ENCODE data around the gene SRCAP.

Gene SRCAP

DNA sequence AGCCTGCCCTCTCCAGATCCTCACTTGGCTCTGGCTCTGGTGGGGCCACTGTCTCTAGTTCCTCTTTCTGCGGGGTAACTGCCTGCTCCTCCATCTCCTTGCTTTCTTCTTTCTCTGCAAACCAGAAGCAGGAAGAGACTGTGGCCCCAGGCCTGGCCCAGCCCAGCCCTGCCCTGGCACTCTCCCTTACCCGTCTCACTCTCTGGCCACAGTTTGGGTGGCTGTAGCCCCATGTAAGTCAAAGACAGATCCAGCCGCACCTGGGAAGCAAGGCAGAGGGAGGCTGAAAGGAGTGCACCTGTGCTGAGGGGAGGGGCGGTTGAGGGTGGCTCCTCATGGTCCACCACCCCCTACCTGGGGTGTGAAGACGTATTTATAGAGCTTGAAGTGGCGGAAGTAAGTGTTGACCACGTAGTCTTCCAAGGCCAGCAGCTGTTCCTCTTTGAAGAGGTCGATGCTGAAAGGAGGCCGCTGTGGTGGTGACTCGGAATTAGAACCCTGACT, 60.1 kb downstream of the SRCAP start:
- DNase-seq (ENCODE audit: low read depth) = no peak

GRCh38 chr16:30760001-30760559, 61.1 kb downstream of the SRCAP start:
- no peak for DNase-seq (ENCODE audit: low read depth)

- no peak for DNase-seq (ENCODE audit: low read depth)
Observed at GRCh38 chr16:30760577-30761426, 61.8 kb downstream of the SRCAP start.

- no peak for DNase-seq (ENCODE audit: low read depth)
Observed at GRCh38 chr16:30761427-30761927, 62.5 kb downstream of the SRCAP start.

DNA sequence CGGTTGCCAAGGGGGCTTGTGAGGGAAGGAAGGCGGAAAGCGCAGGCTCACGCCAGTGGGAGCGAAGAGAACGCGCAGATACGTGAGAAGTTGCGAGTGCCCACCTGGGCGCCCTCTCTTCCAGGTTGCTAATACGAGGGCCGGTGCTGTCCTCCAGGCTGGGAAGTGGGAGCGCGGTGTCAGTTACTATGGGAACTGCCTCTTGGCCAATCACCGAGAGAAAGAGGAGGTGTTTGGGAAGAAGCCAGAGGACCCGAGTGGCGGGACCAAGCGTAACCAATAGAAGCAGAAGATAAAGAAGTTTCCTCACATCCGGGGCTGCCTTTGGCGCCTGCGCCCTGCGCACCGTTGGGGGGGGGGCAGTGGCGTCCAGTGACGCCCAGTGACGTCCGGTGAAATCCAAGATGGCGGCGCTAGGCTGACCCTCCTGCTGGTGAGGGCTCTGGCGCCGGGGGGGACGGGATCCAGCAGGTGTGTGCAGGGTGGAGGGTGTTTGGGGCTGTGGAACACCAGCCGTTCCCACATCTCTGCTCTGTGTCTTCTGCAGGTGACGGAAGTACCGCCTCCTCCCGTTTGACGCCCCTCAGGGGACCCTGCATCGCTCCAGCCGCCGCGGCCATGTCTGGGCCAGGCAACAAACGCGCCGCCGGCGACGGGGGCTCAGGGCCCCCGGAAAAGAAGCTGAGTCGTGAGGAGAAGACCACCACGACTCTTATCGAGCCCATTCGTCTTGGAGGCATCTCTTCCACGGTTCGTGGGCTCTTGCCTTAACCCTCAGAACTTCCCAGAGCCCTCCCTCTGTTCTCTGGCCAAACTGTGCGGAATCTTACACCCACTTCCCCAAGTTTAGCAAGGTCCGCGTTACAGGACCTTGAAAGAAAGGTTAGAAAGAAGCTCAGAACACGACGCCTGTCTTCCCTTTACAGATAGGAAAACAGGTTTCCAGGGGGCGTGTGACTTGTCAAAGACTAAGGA, 63.2 kb downstream of the SRCAP start, which contains the start of the genes CFAP119 and RNF40:
CFAP119 (minus strand) TSS at position 135 of the 975 bp plus-strand sequence. CDS start 314 bp downstream, outside the sequence.
RNF40 (plus strand) TSS at position 395 of the 975 bp plus-strand sequence; CDS start at position 619, 224 bp downstream.
- peak; percentile 96 for DNase-seq (ENCODE audit: low read depth)

DNA sequence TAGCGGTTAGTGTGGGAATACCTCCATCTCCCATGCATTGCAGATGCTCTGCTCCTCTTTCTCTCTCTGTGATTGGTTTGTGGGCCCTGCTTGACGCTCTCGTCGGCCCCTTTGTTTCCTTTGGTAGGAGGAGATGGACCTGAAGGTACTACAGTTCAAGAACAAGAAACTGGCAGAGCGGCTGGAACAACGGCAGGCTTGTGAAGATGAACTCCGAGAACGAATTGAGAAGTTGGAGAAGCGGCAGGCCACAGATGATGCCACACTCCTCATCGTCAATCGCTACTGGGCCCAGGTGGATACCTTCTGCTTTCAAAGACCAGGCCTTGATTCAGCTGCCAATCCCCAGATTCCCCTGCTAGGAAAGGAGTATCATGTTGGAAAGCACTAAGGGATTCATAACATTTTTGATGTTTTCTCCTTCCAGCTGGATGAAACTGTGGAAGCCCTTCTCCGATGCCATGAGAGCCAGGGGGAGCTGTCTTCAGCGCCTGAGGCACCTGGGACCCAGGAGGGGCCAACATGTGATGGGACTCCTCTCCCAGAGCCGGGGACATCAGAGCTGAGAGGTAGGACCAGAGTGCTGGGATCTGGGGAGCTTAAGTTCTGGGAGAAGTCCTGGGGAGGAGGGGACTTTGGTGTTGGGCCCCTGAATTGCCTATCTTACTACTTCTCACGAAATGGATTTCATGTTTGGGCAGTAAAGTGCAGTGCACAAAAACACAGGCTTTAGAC, 64.2 kb downstream of the SRCAP start:
- no peak for DNase-seq (ENCODE audit: low read depth)

DNA sequence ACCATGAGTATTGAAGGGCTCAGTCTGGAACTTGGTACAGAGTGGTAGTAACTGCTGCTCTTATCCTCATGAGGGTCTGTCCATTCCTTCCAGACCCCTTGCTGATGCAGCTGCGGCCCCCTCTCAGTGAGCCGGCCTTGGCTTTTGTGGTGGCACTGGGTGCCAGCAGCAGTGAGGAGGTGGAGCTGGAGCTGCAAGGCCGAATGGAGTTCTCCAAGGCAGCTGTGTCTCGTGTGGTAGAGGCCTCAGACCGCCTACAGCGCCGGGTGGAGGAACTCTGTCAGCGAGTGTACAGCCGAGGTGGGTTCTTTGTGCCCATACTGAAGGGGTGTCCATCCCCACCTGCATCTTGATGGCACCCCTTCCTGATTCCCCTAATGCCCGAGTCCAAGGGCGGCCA, 65.1 kb downstream of the SRCAP start:
- DNase-seq (ENCODE audit: low read depth) = no peak

DNA sequence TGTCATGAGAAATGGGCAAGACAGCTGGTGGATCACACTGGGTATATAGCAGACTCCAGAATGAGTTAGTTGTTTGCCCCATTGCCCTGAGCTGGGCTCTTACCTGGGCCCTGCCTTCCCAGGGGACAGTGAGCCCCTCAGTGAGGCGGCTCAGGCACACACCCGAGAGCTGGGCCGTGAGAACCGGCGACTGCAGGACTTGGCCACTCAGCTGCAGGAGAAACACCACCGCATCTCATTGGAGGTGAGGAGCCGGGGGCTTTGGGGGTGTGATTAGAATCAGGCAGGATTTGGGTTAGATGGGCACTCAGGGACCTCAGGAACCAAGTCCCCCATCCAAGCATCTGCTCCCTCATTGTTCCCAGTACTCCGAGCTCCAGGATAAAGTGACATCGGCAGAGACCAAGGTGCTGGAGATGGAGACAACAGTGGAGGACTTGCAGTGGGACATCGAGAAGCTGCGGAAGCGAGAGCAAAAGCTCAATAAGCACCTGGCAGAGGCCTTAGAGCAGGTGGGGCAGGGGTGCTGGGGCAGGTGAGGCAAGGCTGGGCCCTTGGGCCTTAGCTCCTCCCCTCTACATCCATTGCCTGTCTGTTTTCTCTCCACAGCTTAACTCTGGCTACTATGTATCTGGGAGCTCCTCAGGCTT, 66.0 kb downstream of the SRCAP start:
- no peak for DNase-seq (ENCODE audit: low read depth)

- DNase-seq (ENCODE audit: low read depth) = no peak
Observed at GRCh38 chr16:30766206-30766932, 67.4 kb downstream of the SRCAP start.

DNA sequence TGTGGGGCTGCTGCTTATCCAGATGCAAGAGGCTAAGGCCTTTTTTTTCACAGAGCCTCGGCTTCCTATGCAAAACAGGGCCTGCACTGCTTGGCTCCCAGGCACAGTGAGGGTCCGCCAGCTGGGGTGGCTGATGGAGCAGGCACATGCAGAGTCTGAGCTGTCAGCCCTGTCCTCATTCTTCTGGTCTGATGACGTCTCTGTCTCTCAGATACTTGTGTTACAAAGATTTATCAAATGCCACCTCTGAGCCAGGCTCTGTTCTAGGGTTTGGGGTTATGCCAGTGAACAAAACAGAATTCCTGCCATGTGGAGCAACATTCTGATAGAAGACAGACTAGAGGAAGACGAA, 67.9 kb downstream of the SRCAP start:
- no peak for DNase-seq (ENCODE audit: low read depth)

DNA sequence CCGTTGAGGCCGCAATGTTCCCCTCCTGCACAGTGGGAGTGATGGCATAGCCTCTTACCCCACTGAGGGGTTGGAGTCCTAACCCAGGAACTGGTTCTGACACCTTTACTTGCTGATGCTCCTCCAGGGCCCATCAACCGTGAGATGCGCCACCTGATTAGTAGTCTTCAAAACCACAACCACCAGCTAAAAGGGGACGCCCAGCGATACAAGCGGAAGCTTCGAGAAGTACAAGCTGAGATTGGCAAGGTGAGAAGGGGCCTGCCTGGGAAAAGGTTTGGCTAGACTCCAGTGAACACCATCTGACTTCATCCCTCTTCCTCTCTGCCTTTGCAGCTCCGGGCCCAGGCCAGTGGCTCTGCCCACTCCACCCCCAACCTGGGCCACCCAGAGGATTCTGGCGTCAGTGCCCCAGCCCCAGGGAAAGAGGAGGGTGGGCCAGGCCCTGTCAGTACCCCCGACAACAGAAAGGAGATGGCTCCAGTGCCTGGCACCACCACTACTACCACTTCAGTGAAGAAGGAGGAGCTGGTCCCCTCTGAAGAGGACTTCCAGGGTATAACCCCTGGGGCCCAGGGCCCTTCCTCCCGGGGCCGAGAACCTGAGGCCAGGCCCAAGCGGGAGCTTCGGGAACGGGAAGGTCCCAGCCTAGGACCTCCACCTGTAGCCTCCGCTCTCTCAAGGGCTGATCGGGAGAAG, 68.9 kb downstream of the SRCAP start:
- DNase-seq (ENCODE audit: low read depth) = no peak

GRCh38 chr16:30768583-30769181, 69.7 kb downstream of the SRCAP start:
- DNase-seq (ENCODE audit: low read depth) = no peak

- no peak for DNase-seq (ENCODE audit: low read depth)
Observed at GRCh38 chr16:30769379-30770089, 70.6 kb downstream of the SRCAP start.

GRCh38 chr16:30771726-30772125, 72.8 kb downstream of the SRCAP start:
- DNase-seq (ENCODE audit: low read depth) = no peak

- no peak for DNase-seq (ENCODE audit: low read depth)
Observed at GRCh38 chr16:30773826-30774225, 74.9 kb downstream of the SRCAP start.

- DNase-seq (ENCODE audit: low read depth) = no peak
Observed at GRCh38 chr16:30774367-30775130, 75.6 kb downstream of the SRCAP start.

DNA sequence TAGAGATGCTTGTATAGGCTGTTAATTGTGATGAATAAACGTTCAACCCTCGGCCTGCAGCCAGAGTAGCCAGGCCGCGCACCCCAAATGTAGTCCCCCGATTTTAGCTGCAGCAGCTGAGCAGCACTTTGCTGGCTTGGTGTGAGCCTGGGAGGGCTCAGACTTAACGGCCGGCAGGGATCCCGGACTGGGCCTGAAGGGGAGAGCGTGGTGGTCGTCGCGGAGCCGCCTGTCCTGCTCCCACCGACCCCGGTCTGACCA, 76.1 kb downstream of the SRCAP start:
- no peak for DNase-seq (ENCODE audit: low read depth)

All from fibroblast of the conjunctiva (primary cell).